NCI-H2081 (cell line): ENCODE data around the gene KLK15.
A peak's percentile ranks its signal among the peaks of the same experiment; 100 is the strongest.
"Not testable (repeated sequence)": the region's sequence is repeated elsewhere in the genome, so short reads cannot be mapped to it uniquely, and the experiment has no call there.

Experiments used
- DNase-seq, 2 experiments: peaks; one replicate each; lab custom pipeline; 2025; lab: John Stamatoyannopoulos, UW

KLK15 gene

GRCh38 chr19:50821248-50821612 is 12.1 kb downstream of the KLK15 start:
- no peak for DNase-seq

- no peak for DNase-seq
These were observed 12.7 kb downstream of the KLK15 start for GRCh38 chr19:50820549-50821247.

GRCh38 chr19:50820086-50820485 is 13.3 kb downstream of the KLK15 start:
- DNase-seq = no peak

- DNase-seq = no peak
These were observed 13.7 kb downstream of the KLK15 start for GRCh38 chr19:50819636-50820035.

GRCh38 chr19:50818859-50819472 is 14.4 kb downstream of the KLK15 start:
- peak in 1 of 2 experiments; percentile 24 for DNase-seq

GRCh38 chr19:50817941-50818858 is 15.2 kb downstream of the KLK15 start:
- peak; percentile 61 to 70 for DNase-seq

- DNase-seq = no peak
These were observed 17.9 kb downstream of the KLK15 start for GRCh38 chr19:50815439-50815838.

GRCh38 chr19:50814883-50815282 is 18.5 kb downstream of the KLK15 start:
- DNase-seq = no peak

- no peak for DNase-seq
These were observed 20.9 kb downstream of the KLK15 start for GRCh38 chr19:50812474-50812873.

- not testable (repeated sequence) for DNase-seq
These were observed 21.6 kb downstream of the KLK15 start for GRCh38 chr19:50811622-50812238.

- no peak for DNase-seq
These were observed 24.5 kb downstream of the KLK15 start for GRCh38 chr19:50808856-50809255.

GRCh38 chr19:50804420-50805272 is 28.7 kb downstream of the KLK15 start:
- peak; percentile 98 for DNase-seq

GRCh38 chr19:50803633-50804419 is 29.5 kb downstream of the KLK15 start:
- peak in 1 of 2 experiments; percentile 39 for DNase-seq

- peak in 1 of 2 experiments; percentile 18 for DNase-seq
These were observed 32.3 kb downstream of the KLK15 start for GRCh38 chr19:50801107-50801506.

- no peak for DNase-seq
These were observed 33.9 kb downstream of the KLK15 start for GRCh38 chr19:50799547-50799851.

GRCh38 chr19:50798659-50799546 is 34.5 kb downstream of the KLK15 start:
- no peak for DNase-seq

- no peak for DNase-seq
These were observed 35.4 kb downstream of the KLK15 start for GRCh38 chr19:50797781-50798658.

- DNase-seq = no peak
These were observed 36.0 kb downstream of the KLK15 start for GRCh38 chr19:50797429-50797780.
